K562 (cell line): Measurements from ENCODE around the gene CS.

Source experiments
- NFE2L1 ChIP-seq: fragments of 450-650 bp; IDR thresholded peaks from 2 replicates; pipeline ENCODE4 v1.6.1; 2016; ENCODE audit warnings: missing genetic modification characterization, low read depth, mild to moderate bottlenecking, missing compliant biosample characterization, moderate library complexity, borderline replicate concordance
- NRF1 ChIP-seq, 2 experiments: fragments of 450-650 bp; IDR thresholded peaks in 1 of 2; conservative IDR thresholded peaks in 1 of 2; 2 replicates each; pipeline ENCODE4 v1.6.1; 2014; ENCODE audit warnings: mild to moderate bottlenecking in 2 of 2
- POLR2AphosphoS5 ChIP-seq: IDR thresholded peaks from 2 replicates; pipeline ENCODE4 v1.6.1; 2011; ENCODE audit warnings: mild to moderate bottlenecking, low read depth, low read length, moderate library complexity; ENCODE audit not compliant: control insufficient read depth, insufficient read depth
- PPARD ChIP-seq: fragments of 250-450 bp; sonication (Bioruptor Pico); IDR thresholded peaks from 2 replicates; pipeline ENCODE4 v1.8.0; 2022; ENCODE audit warnings: inconsistent platforms, mild to moderate bottlenecking, moderate library complexity
- ZFP30 ChIP-seq: fragments of 250-450 bp; sonication (Bioruptor Pico); IDR thresholded peaks from 2 replicates; pipeline ENCODE4 v1.8.0; 2022; ENCODE audit warnings: moderate library complexity, mild to moderate bottlenecking, inconsistent platforms, borderline replicate concordance
- ZNF140 ChIP-seq: fragments of 250-450 bp; sonication (Bioruptor Pico); IDR thresholded peaks from 2 replicates; pipeline ENCODE4 v1.8.0; 2021; ENCODE audit warnings: moderate library complexity, mild to moderate bottlenecking, inconsistent platforms
- ZNF551 ChIP-seq: fragments of 250-450 bp; sonication (Bioruptor Pico); IDR thresholded peaks from 2 replicates; pipeline ENCODE4 v1.5.0; 2021; ENCODE audit warnings: mild to moderate bottlenecking, moderate library complexity
- TF ChIP-seq, protein P1 (sequence below), 3 experiments: IDR thresholded peaks in 2 of 3; conservative IDR thresholded peaks in 1 of 3; 2 replicates each; pipeline ENCODE4 v1.5.1; 2011 to 2012; ENCODE audit warnings: low read length in 3 of 3, mild to moderate bottlenecking in 3 of 3, control low read depth in 2 of 3, improper control_type of control experiment in 1 of 3, inconsistent platforms in 1 of 3, low read depth in 1 of 3, mixed read lengths in 1 of 3, moderate library complexity in 1 of 3; ENCODE audit not compliant: insufficient read depth in 2 of 3
- TF ChIP-seq, protein P2 (sequence below): fragments of 450-650 bp; conservative IDR thresholded peaks from 2 replicates; pipeline ENCODE4 v1.6.1; 2016; ENCODE audit warnings: missing genetic modification characterization, low read depth, mild to moderate bottlenecking, control low read depth, missing compliant biosample characterization

DNA sequence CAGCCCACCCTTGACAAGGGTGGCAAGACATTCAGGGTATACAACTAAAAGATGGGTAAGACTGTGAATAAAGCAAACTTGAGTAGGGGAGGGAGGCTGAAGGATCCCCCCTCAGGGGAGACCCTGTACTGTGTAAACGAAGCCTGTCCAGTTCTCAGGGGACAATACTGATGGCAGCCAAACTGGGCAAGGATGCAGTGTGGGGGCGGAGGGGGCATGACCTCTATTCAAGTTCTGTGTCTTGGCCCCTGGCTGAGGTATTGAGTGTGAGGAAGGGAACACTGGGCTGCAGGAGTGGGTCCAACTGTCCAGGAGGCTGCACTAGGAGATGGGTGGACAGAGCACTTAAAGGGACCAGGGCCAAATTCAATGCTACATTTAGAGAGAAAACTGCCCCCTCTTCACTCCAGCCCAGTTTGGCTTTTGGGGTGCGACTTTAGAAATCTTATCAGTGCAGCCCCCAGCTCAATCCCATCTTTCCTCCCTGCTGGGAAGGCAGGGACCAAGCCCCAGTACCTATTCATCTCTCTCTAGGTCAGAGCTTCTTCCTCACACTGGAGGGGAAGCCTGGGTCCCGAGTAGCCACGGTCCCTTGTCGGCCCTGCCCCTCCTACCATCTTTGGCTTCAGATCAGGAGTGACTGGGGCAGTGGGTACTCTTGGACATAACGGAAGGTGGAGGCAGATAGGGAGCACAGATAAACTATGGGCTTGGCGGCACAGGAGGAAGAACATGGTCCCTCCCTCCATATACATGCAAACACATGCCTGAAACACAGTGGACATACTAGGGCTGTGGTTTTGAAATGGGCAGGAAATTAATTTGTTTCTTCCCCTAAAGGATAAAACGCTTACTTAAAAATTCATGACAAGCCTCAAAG, 58.5 kb downstream of the CS start:
- TF ChIP-seq PPARD, result no peak
- TF ChIP-seq ZNF551, result no peak
- TF ChIP-seq, protein P1, sequence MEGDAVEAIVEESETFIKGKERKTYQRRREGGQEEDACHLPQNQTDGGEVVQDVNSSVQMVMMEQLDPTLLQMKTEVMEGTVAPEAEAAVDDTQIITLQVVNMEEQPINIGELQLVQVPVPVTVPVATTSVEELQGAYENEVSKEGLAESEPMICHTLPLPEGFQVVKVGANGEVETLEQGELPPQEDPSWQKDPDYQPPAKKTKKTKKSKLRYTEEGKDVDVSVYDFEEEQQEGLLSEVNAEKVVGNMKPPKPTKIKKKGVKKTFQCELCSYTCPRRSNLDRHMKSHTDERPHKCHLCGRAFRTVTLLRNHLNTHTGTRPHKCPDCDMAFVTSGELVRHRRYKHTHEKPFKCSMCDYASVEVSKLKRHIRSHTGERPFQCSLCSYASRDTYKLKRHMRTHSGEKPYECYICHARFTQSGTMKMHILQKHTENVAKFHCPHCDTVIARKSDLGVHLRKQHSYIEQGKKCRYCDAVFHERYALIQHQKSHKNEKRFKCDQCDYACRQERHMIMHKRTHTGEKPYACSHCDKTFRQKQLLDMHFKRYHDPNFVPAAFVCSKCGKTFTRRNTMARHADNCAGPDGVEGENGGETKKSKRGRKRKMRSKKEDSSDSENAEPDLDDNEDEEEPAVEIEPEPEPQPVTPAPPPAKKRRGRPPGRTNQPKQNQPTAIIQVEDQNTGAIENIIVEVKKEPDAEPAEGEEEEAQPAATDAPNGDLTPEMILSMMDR (IDR thresholded peaks at IDR 0.05 in 2 of 3, conservative IDR thresholded peaks at IDR 0.05 in 1 of 3; ENCODE audit: insufficient read depth in 2 of 3, low read depth in 1 of 3, low read length in 3 of 3), result no peak
- no peak for TF ChIP-seq NRF1 (conservative IDR thresholded peaks at IDR 0.05 in 1 of 2, IDR thresholded peaks at IDR 0.05 in 1 of 2)
- no peak for TF ChIP-seq POLR2AphosphoS5
- TF ChIP-seq ZNF140 (CRISPR knock-in tag), result no peak
- TF ChIP-seq, protein P2, sequence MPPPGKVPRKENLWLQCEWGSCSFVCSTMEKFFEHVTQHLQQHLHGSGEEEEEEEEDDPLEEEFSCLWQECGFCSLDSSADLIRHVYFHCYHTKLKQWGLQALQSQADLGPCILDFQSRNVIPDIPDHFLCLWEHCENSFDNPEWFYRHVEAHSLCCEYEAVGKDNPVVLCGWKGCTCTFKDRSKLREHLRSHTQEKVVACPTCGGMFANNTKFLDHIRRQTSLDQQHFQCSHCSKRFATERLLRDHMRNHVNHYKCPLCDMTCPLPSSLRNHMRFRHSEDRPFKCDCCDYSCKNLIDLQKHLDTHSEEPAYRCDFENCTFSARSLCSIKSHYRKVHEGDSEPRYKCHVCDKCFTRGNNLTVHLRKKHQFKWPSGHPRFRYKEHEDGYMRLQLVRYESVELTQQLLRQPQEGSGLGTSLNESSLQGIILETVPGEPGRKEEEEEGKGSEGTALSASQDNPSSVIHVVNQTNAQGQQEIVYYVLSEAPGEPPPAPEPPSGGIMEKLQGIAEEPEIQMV (tag), result no peak
- no peak for TF ChIP-seq ZFP30
- no peak for TF ChIP-seq NFE2L1 (tag)
